Heart left ventricle (tissue), 16 donors: ENCODE measurements around the gene HDAC7. TPM values are rescaled to one million over a fixed set of nuclear protein-coding genes. Genes with fewer than 3 reads are reported as not detected.

Source experiments
- ATAC-seq, 4 donors: fragments of 200-7000 bp; cut with Tn5 transposase; one replicate each; pipeline ENCODE4 v1.9.1; 2020 to 2022; ENCODE audit warnings: moderate library complexity in 4 of 4, mild to moderate bottlenecking in 3 of 4, moderate number of reproducible peaks in 1 of 4
- DNase-seq, 5 donors: peaks; one replicate each; pipeline ENCODE4 v3.0.0-alpha.2; 2020
- H3K27ac ChIP-seq, 12 donors: fragments of 200-600 bp; sonication (generic) in 4 of 12; one replicate each; pipeline versions ENCODE4 v1.5.0 to v1.8.0; 2016 to 2022; ENCODE audit warnings: mild to moderate bottlenecking in 2 of 12
- H3K27me3 ChIP-seq, 9 donors: fragments of 200-600 bp; sonication (generic) in 2 of 9; one replicate each; pipeline versions ENCODE4 v1.5.1 to v1.8.0; 2016 to 2022; ENCODE audit warnings: mild to moderate bottlenecking in 3 of 9
- H3K36me3 ChIP-seq, 9 donors: fragments of 200-600 bp; sonication (generic) in 2 of 9; one replicate each; pipeline versions ENCODE4 v1.5.0 to v1.8.0; 2018 to 2022; ENCODE audit warnings: mild to moderate bottlenecking in 2 of 9
- H3K4me1 ChIP-seq, 12 donors: fragments of 200-600 bp; sonication (generic) in 4 of 12; one replicate each; pipeline versions ENCODE4 v1.5.0 to v1.8.0; 2016 to 2022; ENCODE audit warnings: mild to moderate bottlenecking in 3 of 12
- H3K4me3 ChIP-seq, 12 donors: fragments of 200-600 bp; sonication (generic) in 4 of 12; one replicate each; pipeline versions ENCODE4 v1.5.0 to v1.8.0; 2017 to 2022; ENCODE audit warnings: mild to moderate bottlenecking in 9 of 12, moderate library complexity in 4 of 12
- H3K9me3 ChIP-seq, 12 donors: fragments of 200-600 bp; sonication (generic) in 4 of 12; one replicate each; pipeline versions ENCODE4 v1.5.0 to v1.8.0; 2016 to 2022; ENCODE audit warnings: mild to moderate bottlenecking in 1 of 12
- POLR2A ChIP-seq, 2 donors: fragments of 450-650 bp; IDR thresholded peaks; one replicate each; pipeline ENCODE4 v1.6.1; 2017; ENCODE audit warnings: antibody characterized with exemption in 2 of 2, mild to moderate bottlenecking in 2 of 2, moderate library complexity in 2 of 2
- WGBS, 4 donors: extraction: QIAGEN DNeasy Blood & Tissue Kit in 2 of 4; methylation state at CpG; one replicate each; pipeline versions ENCODE4 v1.1.5 to v1.1.7; 2013 to 2018; 5-methylcytosine and 5-hydroxymethylcytosine counted together
- intact Hi-C, 10 donors: fragments of 100-400 bp; cut with DNase I; formaldehyde crosslinking; loops; one replicate each; pipeline versions ENCODE4 v1.11.1 to v1.14.2; 2022
- polyA plus RNA-seq, 2 donors: library from polyadenylated mRNA; stranded (reverse); fragments of 200-250 nt; gene quantifications; one replicate each; pipeline ENCODE4 v1.2.3, GENCODE V29; 2013
- total RNA-seq, 9 donors: library from RNA; depleted of rRNA in 2 of 9; stranded (reverse); fragments of >200 nt in 2 of 9; fragmentation: NEBNext Ultra II Directional in 3 of 9; extraction: Animal tissue kit (Norgen Biotek cat#: 25700) in 3 of 9; gene quantifications; one replicate each; pipeline versions ENCODE4 v1.1.0 to v1.2.4, GENCODE V29; 2016 to 2023
- TF ChIP-seq, protein P1 (sequence below), 12 donors: fragments of 200-600 bp; sonication (generic) in 4 of 12; IDR thresholded peaks; one replicate each; pipeline versions ENCODE4 v1.5.0 to v1.8.0; 2018 to 2022; ENCODE audit warnings: antibody characterized with exemption in 12 of 12, mild to moderate bottlenecking in 5 of 12
- donor health status: ischemic (EF 13 %, LVEDD 7.1; RV severe dilation, severe dysfunction).
- donor health status: healthy with polysubstance abuse.
- donor health status: DM: no; HTN: yes; CAD: no.
- donor health status: DM: no; HTN: no; CAD: no.
- donor health status: ischemic (EF 25% LVEDD 6.9; RV normal size, moderate dysfunction).
- donor health status: ischemic (EF 25% LVEDD 5.7; RV mildly dilated, moderate dysfunction).
- donor health status: healthy.
- donor health status: DM: yes; HTN: yes; CAD: no.
- donor health status: ischemic (EF 35%, LVEDD 5.7; RV mildly dilated, moderate dysfunction).
- donor health status: nonischemic (EF 11% LVEDD 7.7; RV severe dilation, severe dysfunction).
- donor health status: DM: yes; HTN: yes; CAD: no.
- donor health status: PGD.
- donor health status: ischemic (EF 29% LVEDD 5.4; RV normal size, mild dysfunction).
- donor health status: nonischemic (EF 23%, LVEDD 6.1; RV moderate dilation, normal function).

The HDAC7 gene
- total and polyA plus RNA-seq, 11 donors = 27.4 to 63.0 (median 39.3) TPM

DNA sequence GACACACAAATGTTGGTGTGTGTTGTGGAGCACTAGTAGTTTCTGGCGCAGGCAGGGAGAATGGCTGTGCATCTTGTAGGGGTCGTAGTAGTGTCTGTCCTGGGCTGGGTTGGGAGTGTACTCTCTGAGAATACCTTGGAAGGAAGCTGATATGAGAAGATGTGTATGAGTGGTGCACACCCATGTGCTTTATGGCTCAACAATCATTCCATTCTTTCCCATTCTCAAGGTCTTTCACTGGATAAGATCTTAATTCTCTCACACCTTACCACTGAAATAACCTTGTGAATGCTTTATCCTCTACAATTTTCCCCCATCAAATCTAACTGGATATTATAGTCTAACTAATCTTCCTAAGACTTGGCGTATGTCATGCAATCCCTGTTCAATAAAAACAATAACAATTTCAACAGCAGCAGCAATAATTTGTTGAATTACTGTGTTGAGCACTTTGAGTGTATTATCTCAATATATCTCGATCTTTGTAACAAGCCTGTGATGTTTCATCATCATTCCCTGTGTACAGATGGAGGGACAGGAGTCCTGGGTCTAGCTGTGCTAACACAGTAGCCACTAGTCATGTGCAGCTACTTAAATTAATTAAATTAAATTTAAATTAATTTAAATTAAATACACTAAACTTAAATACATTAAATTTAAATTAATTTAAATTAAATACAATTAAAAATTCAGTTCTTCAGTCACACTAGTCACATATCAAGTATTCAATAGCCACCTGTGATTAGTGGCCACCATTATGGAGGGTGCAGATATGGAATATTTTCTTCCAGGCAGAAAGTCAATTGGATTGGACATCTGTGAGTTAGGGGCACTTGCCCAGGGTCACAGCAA, 50.2 kb downstream of the HDAC7 start:
- H3K9me3 ChIP-seq = no peaks in the 10 kb centered on the region
- 84 to 92% (median 88%) methylated on average over 4 of the region's 4 CpGs for WGBS, 4 donors
- H3K36me3 ChIP-seq = no peaks in the 10 kb centered on the region
- H3K27me3 ChIP-seq = no peaks in the 10 kb centered on the region
- H3K4me1 ChIP-seq = peaks cover 3 to 50% (median 22%) of the 10 kb centered on the region in 12 donors
- no peak overlapping the region for H3K4me3 ChIP-seq
- TF ChIP-seq, protein P1, sequence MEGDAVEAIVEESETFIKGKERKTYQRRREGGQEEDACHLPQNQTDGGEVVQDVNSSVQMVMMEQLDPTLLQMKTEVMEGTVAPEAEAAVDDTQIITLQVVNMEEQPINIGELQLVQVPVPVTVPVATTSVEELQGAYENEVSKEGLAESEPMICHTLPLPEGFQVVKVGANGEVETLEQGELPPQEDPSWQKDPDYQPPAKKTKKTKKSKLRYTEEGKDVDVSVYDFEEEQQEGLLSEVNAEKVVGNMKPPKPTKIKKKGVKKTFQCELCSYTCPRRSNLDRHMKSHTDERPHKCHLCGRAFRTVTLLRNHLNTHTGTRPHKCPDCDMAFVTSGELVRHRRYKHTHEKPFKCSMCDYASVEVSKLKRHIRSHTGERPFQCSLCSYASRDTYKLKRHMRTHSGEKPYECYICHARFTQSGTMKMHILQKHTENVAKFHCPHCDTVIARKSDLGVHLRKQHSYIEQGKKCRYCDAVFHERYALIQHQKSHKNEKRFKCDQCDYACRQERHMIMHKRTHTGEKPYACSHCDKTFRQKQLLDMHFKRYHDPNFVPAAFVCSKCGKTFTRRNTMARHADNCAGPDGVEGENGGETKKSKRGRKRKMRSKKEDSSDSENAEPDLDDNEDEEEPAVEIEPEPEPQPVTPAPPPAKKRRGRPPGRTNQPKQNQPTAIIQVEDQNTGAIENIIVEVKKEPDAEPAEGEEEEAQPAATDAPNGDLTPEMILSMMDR (IDR thresholded peaks at IDR 0.05) = no peak
- no peak for TF ChIP-seq POLR2A (IDR thresholded peaks at IDR 0.05)
- no peak for DNase-seq
- intact Hi-C loops = loop anchor here in 4 of 10 donors (5.0 to 10.0 kb wide), 3 partner anchors 52 to 117 kb away; no protein-coding TSS in a partner anchor
- ATAC-seq = no peak
- no peak overlapping the region for H3K27ac ChIP-seq

DNA sequence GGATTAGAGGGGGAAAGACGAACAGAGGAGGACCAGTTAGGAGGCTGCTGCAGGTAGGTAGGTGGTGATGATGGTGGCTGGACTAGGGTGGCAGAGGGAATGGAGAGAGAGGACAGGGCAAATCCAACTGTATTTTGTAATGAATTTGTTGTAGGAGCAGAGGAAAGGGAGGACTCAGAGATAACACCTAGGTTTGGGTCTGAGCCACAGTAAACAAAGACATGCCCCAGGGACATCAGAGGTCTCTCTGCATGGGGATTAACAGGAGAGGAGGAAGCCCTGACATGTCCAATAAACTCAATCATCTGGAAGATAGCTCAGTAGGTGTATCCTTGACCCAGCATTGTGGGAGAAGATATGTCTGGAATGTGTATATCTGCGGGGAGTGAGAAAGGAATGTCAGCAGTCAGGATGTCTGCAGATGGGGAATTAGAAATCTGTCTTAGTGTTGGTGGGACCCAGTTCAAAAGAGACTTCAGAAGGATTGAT, 51.3 kb downstream of the HDAC7 start:
- intact Hi-C loops = loop anchor here in 2 of 10 donors (5.0 kb wide), 2 partner anchors 51 to 116 kb away; no protein-coding TSS in a partner anchor

DNA sequence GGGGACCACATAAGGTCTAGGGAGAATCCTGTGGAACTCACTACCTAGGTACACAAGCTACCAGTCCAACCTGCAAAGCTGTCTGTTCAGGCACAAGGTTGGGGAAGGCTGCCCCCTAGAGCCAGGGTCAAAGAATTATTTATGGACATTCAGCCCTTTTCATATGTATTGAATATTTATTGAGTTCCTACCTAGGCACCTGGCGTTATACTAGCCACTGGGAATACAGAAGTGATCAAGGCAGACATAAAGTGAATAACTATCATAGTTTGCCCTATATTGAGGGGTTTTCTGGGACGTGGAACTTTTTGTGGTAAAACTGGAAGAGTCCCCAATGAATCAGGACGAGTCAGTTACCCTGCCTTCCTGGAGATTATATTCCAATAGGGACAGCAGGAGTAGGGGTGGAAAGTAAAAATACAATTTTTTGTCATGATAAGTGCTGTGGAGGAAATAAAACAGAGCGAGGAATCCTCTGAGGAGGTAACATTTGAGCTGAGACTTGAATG, 52.4 kb downstream of the HDAC7 start:
- peak in 4 of 5 donors; percentile 61 to 76 (median 66) for DNase-seq
- Histone ChIP-seq H3K4me3 (no peak overlapping the region), H3K36me3 (no peaks in the 10 kb centered on the region), H3K4me1 (peaks cover 0 to 49% (median 16%) of the 10 kb centered on the region in 12 donors), H3K9me3 (no peaks in the 10 kb centered on the region), H3K27me3 (no peaks in the 10 kb centered on the region), H3K27ac (no peak overlapping the region)
- intact Hi-C loops = loop anchor here in 9 of 10 donors (1.0 to 5.0 kb wide), 5 partner anchors 50 to 115 kb away; no protein-coding TSS in a partner anchor
- ATAC-seq = peak in 3 of 4 donors; percentile 36 to 62 (median 37)
- 54 to 67% (median 60%) methylated on average over 4 of the region's 4 CpGs for WGBS, 4 donors
- TF ChIP-seq, protein P1 (IDR thresholded peaks at IDR 0.05) = peak; percentile 48 to 75 (median 68)
- no peak for TF ChIP-seq POLR2A (IDR thresholded peaks at IDR 0.05)

More for the DNA sequence above, 51.3 kb downstream of the HDAC7 start:
- no peak for TF ChIP-seq POLR2A (IDR thresholded peaks at IDR 0.05)
- TF ChIP-seq, protein P1 (IDR thresholded peaks at IDR 0.05) = no peak
- H3K27ac ChIP-seq = no peak overlapping the region
- H3K4me3 ChIP-seq = no peak overlapping the region
- H3K36me3 ChIP-seq = no peaks in the 10 kb centered on the region
- no peak for ATAC-seq
- H3K27me3 ChIP-seq = no peaks in the 10 kb centered on the region
- 33 to 42% (median 40%) methylated on average over 2 of the region's 2 CpGs for WGBS, 4 donors
- no peak for DNase-seq
- H3K9me3 ChIP-seq = no peaks in the 10 kb centered on the region
- H3K4me1 ChIP-seq = peaks cover 0 to 48% (median 16%) of the 10 kb centered on the region in 12 donors
